PFSK-1 (cell line): ENCODE measurements around the gene PPP1R15B.
A peak's percentile ranks its signal among the peaks of the same experiment; 100 is the strongest.

ENCODE experiments used
- FOXP2 ChIP-seq: optimal IDR thresholded peaks from 2 replicates; pipeline ENCODE3; 2011; ENCODE audit warnings: borderline replicate concordance, control low read depth, inconsistent platforms; ENCODE audit not compliant: insufficient read depth; ENCODE audit errors: extremely low read length, extremely low read depth
- POLR2AphosphoS5 ChIP-seq: IDR thresholded peaks from 2 replicates; pipeline ENCODE4 v1.6.1; 2012; ENCODE audit warnings: low read depth, mild to moderate bottlenecking, control low read depth, low read length, moderate library complexity
- SIN3A ChIP-seq: IDR thresholded peaks from 2 replicates; pipeline ENCODE4 v1.6.1; 2012; ENCODE audit warnings: mild to moderate bottlenecking, low read length, moderate library complexity, borderline replicate concordance; ENCODE audit not compliant: insufficient read depth
- TAF1 ChIP-seq: IDR thresholded peaks from 2 replicates; pipeline ENCODE4 v1.6.1; 2012; ENCODE audit warnings: low read length, control low read depth, borderline replicate concordance; ENCODE audit not compliant: insufficient read depth
- TF ChIP-seq, protein P1 (sequence below), 2 experiments: IDR thresholded peaks; 2 replicates each; pipeline versions ENCODE4 v1.6.1 to v1.8.0; 2011 to 2012; ENCODE audit warnings: low read depth in 2 of 2, low read length in 2 of 2, control low read depth in 1 of 2, inconsistent platforms in 1 of 2, mild to moderate bottlenecking in 1 of 2, moderate library complexity in 1 of 2; ENCODE audit not compliant: insufficient read depth in 1 of 2

Gene PPP1R15B

DNA sequence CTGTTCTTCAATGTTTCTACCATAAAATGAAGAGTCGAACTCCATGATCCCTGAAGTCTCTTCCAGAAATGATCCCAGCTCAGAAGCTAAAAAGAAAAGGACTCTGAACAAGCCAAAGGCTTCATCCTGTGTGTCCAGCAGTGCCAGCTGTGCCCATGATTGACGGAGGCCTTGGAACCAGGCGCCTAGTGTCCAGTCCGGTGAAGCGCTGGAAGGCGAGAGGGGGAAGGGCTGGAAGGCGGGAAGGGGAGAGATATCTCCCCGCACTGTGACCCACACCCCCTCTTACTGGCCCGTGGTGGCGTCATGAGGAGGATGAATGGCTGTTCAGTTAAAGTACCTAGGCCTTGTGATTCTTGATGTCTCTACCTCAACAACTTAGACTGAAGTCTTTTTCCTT, 41.4 kb downstream of the PPP1R15B start:
- TF ChIP-seq, protein P1, sequence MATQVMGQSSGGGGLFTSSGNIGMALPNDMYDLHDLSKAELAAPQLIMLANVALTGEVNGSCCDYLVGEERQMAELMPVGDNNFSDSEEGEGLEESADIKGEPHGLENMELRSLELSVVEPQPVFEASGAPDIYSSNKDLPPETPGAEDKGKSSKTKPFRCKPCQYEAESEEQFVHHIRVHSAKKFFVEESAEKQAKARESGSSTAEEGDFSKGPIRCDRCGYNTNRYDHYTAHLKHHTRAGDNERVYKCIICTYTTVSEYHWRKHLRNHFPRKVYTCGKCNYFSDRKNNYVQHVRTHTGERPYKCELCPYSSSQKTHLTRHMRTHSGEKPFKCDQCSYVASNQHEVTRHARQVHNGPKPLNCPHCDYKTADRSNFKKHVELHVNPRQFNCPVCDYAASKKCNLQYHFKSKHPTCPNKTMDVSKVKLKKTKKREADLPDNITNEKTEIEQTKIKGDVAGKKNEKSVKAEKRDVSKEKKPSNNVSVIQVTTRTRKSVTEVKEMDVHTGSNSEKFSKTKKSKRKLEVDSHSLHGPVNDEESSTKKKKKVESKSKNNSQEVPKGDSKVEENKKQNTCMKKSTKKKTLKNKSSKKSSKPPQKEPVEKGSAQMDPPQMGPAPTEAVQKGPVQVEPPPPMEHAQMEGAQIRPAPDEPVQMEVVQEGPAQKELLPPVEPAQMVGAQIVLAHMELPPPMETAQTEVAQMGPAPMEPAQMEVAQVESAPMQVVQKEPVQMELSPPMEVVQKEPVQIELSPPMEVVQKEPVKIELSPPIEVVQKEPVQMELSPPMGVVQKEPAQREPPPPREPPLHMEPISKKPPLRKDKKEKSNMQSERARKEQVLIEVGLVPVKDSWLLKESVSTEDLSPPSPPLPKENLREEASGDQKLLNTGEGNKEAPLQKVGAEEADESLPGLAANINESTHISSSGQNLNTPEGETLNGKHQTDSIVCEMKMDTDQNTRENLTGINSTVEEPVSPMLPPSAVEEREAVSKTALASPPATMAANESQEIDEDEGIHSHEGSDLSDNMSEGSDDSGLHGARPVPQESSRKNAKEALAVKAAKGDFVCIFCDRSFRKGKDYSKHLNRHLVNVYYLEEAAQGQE (IDR thresholded peaks at IDR 0.05; ENCODE audit: insufficient read depth in 1 of 2, low read depth in 2 of 2, low read length in 2 of 2): no peak
- TF ChIP-seq FOXP2 (no peak), TAF1 (no peak), POLR2AphosphoS5 (no peak), SIN3A (no peak)

DNA sequence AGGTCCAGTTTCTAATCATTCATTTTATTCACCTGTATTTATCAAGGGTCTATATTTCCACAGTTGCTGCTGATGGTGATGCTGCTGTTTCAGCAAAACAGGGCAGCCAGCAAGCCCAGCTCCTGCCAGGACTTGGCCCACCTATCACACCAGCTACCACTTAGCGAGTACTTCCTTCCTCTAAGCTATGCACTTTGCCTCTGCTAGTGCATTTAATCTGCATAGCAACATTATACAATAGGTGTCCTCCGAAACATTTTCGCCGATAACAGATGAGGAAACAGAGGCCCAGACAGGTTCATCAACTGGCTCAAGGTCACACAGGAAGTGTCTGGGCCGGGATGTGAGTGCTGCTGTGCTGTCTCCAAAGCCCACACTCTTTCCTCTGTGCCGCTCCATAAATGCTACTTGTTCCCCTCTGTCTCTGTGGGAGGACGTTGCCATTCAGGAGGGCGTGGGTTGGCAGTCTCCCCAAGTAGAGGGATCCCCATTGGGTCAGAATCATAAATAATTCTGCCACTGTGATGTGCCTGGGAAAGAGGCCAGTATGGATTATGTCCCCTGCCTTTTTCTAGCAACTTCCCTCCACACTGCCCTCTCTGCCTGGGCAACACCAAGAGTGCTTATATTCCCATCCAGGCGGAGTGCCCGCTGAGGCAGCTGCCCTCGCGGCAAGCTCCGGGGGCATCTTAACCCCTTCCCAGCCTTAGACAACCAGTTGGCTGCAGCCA, 42.5 kb downstream of the PPP1R15B start:
- TF ChIP-seq POLR2AphosphoS5 (no peak), SIN3A (no peak), FOXP2 (no peak), TAF1 (no peak)
- TF ChIP-seq, protein P1 (IDR thresholded peaks at IDR 0.05; ENCODE audit: insufficient read depth in 1 of 2, low read depth in 2 of 2, low read length in 2 of 2): no peak

DNA sequence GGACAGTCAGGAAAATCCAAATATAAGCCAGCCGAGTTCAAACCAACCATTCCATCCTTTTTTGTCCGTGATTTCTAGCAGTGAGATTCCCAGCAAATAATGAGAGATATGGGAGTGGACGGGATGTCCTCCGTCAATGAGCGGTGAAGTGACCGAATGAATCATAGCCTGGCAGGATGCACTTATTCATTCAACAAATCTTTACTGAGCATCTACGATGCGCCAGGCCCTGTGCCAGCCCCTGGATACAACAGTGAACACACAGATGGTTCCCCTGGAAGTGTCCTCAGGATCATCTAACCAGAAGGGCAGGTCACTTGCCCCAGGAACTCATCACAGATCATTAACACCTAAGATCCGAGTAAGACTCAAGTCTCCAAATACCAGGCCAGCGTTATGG, 43.7 kb downstream of the PPP1R15B start:
- TF ChIP-seq SIN3A: no peak
- TF ChIP-seq, protein P1 (IDR thresholded peaks at IDR 0.05; ENCODE audit: insufficient read depth in 1 of 2, low read depth in 2 of 2, low read length in 2 of 2): 0 out of 4 replicates have a peak, but pooled peaks of 1 of the 2 experiments have one; percentile 11

DNA sequence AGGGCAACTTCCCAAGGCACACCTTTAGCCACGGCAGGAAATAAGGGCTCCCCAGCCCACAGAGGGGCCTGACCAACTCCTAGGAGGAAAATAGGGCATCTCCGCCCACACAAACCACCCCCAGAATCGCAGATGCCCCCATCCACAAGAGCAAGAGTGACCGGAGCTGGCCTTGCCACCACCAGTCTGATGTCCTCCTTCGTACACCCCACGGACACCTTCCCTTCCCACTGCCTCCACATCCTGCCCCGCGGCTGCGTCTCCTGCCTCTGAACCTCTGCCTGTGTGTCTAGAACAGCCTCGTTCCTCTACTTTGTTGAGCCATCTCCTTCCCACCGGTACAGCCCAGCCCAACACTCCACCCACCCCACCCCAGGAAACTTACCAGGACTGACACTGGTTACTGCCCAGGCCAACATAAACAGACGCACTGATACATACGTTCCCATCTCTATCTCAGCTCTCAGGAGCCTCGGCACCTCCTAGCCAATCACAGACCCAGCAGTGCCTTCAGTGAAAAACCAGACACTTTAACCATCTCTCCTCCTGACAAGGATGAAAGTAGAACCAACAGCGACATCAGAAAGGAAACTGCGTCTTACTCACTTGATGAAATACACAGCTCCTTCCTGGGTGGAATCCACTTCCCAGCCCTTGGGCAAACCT, 44.3 kb downstream of the PPP1R15B start:
- TF ChIP-seq FOXP2 (no peak), TAF1 (no peak), SIN3A (no peak), POLR2AphosphoS5 (no peak)
- TF ChIP-seq, protein P1 (IDR thresholded peaks at IDR 0.05; ENCODE audit: insufficient read depth in 1 of 2, low read depth in 2 of 2, low read length in 2 of 2): no peak
